HCT116 (cell line): ENCODE data around the gene MT1X. TPM values are rescaled to one million over a fixed set of nuclear protein-coding genes. Genes with fewer than 3 reads are reported as not detected.
"Not testable (repeated sequence)": the region's sequence is repeated elsewhere in the genome, so short reads cannot be mapped to it uniquely, and the experiment has no call there.

ENCODE experiments used
- ATAC-seq: fragments of 200-7000 bp; cut with Tn5 transposase; 2 replicates; pipeline ENCODE4 v1.9.1; 2020; ENCODE audit warnings: mild to moderate bottlenecking, moderate library complexity
- BruUV-seq: library from RNA; stranded (reverse); fragments of 400-500 nt; replicated peaks from 2 replicates; lab custom pipeline; 2021; lab: Mats Ljungman, UMichigan
- CTCF ChIA-PET: fragments of 300-600 bp; sonication (Branson Sonifier 250); formaldehyde crosslinking; loops from one replicate; lab custom pipeline; 2021; ENCODE audit warnings: antibody characterized with exemption; lab: Charles Lee
- POLR2A ChIA-PET: fragments of 300-600, 350-600 bp; sonication (Branson Sonifier 250); formaldehyde crosslinking; loops from one replicate; lab custom pipeline; 2021; ENCODE audit warnings: antibody characterized with exemption; lab: Charles Lee
- RAD21 ChIA-PET, 2 experiments: fragments of 300-600 bp; sonication (Branson Sonifier 250); formaldehyde crosslinking; loops; one replicate each; lab custom pipeline; 2023; ENCODE audit warnings: low total read pairs in 2 of 2; ENCODE audit not compliant: uncharacterized antibody in 2 of 2, unreplicated experiment in 2 of 2, low non-redundant PET in 1 of 2; lab: Charles Lee
- DNase-seq: peaks from one replicate; pipeline ENCODE4 v3.0.0-alpha.2; 2010; ENCODE audit warnings: low read depth, low spot score
- H2AFZ ChIP-seq: fragments of 200-600 bp; shearing (Covaris generic), sonication (generic); 2 replicates; pipeline ENCODE4 v1.6.1; 2017; ENCODE audit warnings: low read depth, mixed run types, mixed read lengths, antibody characterized with exemption, low read length; ENCODE audit not compliant: poor library complexity, severe bottlenecking
- H3K27ac ChIP-seq: 2 replicates; pipeline ENCODE4 v1.5.1; 2012; ENCODE audit warnings: low read depth, low read length
- H3K27me3 ChIP-seq: fragments of 200-600 bp; sonication (generic); 2 replicates; pipeline ENCODE4 v1.6.1; 2016; ENCODE audit warnings: mixed run types, low read length, mixed read lengths; ENCODE audit not compliant: insufficient read depth
- H3K36me3 ChIP-seq, 2 experiments: fragments of 200-500 bp in 1 of 2; fragments of 200-600 bp in 1 of 2; sonication (Bioruptor generic) in 1 of 2; sonication (generic) in 1 of 2; 2 replicates each; pipeline versions ENCODE4 v1.5.1 to v1.6.1; 2014 to 2016; ENCODE audit warnings: low read length in 2 of 2, inconsistent platforms in 1 of 2, mixed read lengths in 1 of 2, mixed run types in 1 of 2; ENCODE audit not compliant: insufficient read depth in 2 of 2, control insufficient read depth in 1 of 2
- H3K4me1 ChIP-seq, 2 experiments: fragments of 200-600 bp in 1 of 2; sonication (generic) in 1 of 2; 2 replicates each; pipeline versions ENCODE4 v1.5.1 to v1.6.1; 2012 to 2017; ENCODE audit warnings: low read length in 2 of 2, inconsistent platforms in 1 of 2, mild to moderate bottlenecking in 1 of 2, mixed read lengths in 1 of 2, mixed run types in 1 of 2, moderate library complexity in 1 of 2; ENCODE audit not compliant: insufficient read depth in 2 of 2, control insufficient read depth in 1 of 2
- H3K4me2 ChIP-seq: fragments of 200-600 bp; sonication (generic); 2 replicates; pipeline ENCODE4 v1.6.1; 2017; ENCODE audit warnings: mixed run types, low read length, mixed read lengths
- H3K4me3 ChIP-seq, 2 experiments: fragments of 200-600 bp in 1 of 2; sonication (generic) in 1 of 2; replicated peaks in 1 of 2; 2 replicates each; pipeline ENCODE4 v1.5.1; 2011 to 2016; ENCODE audit warnings: low read length in 2 of 2, control low read depth in 1 of 2, low read depth in 1 of 2, mild to moderate bottlenecking in 1 of 2, mixed read lengths in 1 of 2, mixed run types in 1 of 2
- H3K79me2 ChIP-seq: fragments of 200-600 bp; sonication (generic); 2 replicates; pipeline ENCODE4 v1.6.1; 2017; ENCODE audit warnings: mild to moderate bottlenecking, mixed run types, low read length, moderate library complexity, mixed read lengths; ENCODE audit not compliant: insufficient read depth
- H3K9ac ChIP-seq: fragments of 200-600 bp; sonication (generic); 2 replicates; pipeline ENCODE4 v1.6.1; 2016; ENCODE audit warnings: low read length, mixed read lengths
- H3K9me2 ChIP-seq: fragments of 200-600 bp; sonication (generic), shearing (Covaris generic); 2 replicates; pipeline ENCODE4 v1.6.1; 2017; ENCODE audit warnings: mixed run types, mild to moderate bottlenecking, moderate library complexity; ENCODE audit not compliant: insufficient read depth
- H3K9me3 ChIP-seq, 2 experiments: fragments of 200-500 bp in 1 of 2; fragments of 200-600 bp in 1 of 2; sonication (Bioruptor generic) in 1 of 2; sonication (generic) in 1 of 2; 2 replicates each; pipeline ENCODE4 v1.6.1; 2014 to 2017; ENCODE audit warnings: low read length in 2 of 2, mixed read lengths in 2 of 2, inconsistent platforms in 1 of 2, low read depth in 1 of 2, mild to moderate bottlenecking in 1 of 2, mixed run types in 1 of 2, moderate library complexity in 1 of 2; ENCODE audit not compliant: control insufficient read depth in 1 of 2, insufficient read depth in 1 of 2
- H4K20me1 ChIP-seq: fragments of 200-600 bp; sonication (generic), shearing (Covaris generic); 2 replicates; pipeline ENCODE4 v1.6.1; 2017; ENCODE audit warnings: mixed run types, mild to moderate bottlenecking, moderate library complexity; ENCODE audit not compliant: insufficient read depth
- CBX3 ChIP-seq: IDR thresholded peaks from 2 replicates; pipeline ENCODE4 v1.6.1; 2012; ENCODE audit warnings: low read depth
- FOSL1 ChIP-seq: IDR thresholded peaks from 2 replicates; pipeline ENCODE4 v1.6.1; 2012; ENCODE audit warnings: low read depth
- JUND ChIP-seq: IDR thresholded peaks from 2 replicates; pipeline ENCODE4 v1.6.1; 2012
- POLR2A ChIP-seq: IDR thresholded peaks from 2 replicates; pipeline ENCODE4 v1.7.0; 2011; ENCODE audit warnings: borderline replicate concordance; ENCODE audit not compliant: insufficient read depth, insufficient read length; ENCODE audit errors: extremely low read depth
- SIN3A ChIP-seq: IDR thresholded peaks from 2 replicates; pipeline ENCODE4 v1.6.1; 2012; ENCODE audit warnings: low read depth
- SRF ChIP-seq: IDR thresholded peaks from 2 replicates; pipeline ENCODE4 v1.6.1; 2012; ENCODE audit warnings: low read depth
- TCF7L2 ChIP-seq: IDR thresholded peaks from 2 replicates; pipeline ENCODE4 v1.7.0; 2011; ENCODE audit warnings: borderline replicate concordance, inconsistent platforms; ENCODE audit not compliant: insufficient read depth, insufficient read length; ENCODE audit errors: extremely low read depth
- ZFX ChIP-seq: fragments of 450-650 bp; IDR thresholded peaks from 2 replicates; pipeline ENCODE4 v1.6.1; 2017
- intact Hi-C: fragments of 100-400 bp; cut with micrococcal nuclease; formaldehyde crosslinking; loops from 2 replicates; pipeline ENCODE4 v1.10.0; 2022
- total RNA-seq: library from RNA; stranded (reverse); gene quantifications from one replicate; pipeline ENCODE4 v1.2.1, GENCODE V29; 2021; ENCODE audit not compliant: unreplicated experiment
- TF ChIP-seq, protein P1 (sequence below): IDR thresholded peaks from 2 replicates; pipeline ENCODE4 v1.6.1; 2011; ENCODE audit warnings: mild to moderate bottlenecking, low read length, moderate library complexity; ENCODE audit not compliant: insufficient replicate concordance; ENCODE audit errors: extremely low read depth
- TF ChIP-seq, protein P2 (sequence below): IDR thresholded peaks from 2 replicates; pipeline ENCODE4 v1.6.1; 2012

MT1X gene
- total RNA-seq, 1 experiment from 2014 or later = 50.2 TPM

DNA sequence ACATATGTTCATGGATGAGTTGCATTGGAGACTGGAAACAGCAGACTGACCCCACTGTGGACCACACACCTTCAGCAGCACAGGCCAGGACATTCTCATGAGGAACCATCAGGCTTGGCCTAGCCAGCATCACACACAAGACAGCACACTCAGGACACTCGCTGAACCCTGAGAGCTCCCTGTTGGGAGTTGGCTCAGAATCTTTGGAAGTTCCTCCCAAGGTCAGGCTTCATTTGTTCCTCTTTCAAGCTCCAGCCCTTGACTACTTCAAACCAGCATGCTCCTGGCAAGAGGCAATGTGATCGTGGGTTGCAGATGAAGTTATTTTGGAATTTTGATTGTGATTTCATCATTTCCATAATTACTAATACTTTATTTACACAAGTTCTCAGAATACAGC is 10.6 kb upstream of the MT1X start:
- H3K4me3 ChIP-seq, DNase-seq, H3K27ac ChIP-seq, CTCF ChIA-PET, H3K9ac ChIP-seq, H2AFZ ChIP-seq, H3K79me2 ChIP-seq, H3K36me3 ChIP-seq, H3K4me2 ChIP-seq, RAD21 ChIA-PET, H4K20me1 ChIP-seq, BruUV-seq, intact Hi-C loops, ATAC-seq, H3K9me2 ChIP-seq, POLR2A ChIA-PET, H3K4me1 ChIP-seq, H3K9me3 ChIP-seq, H3K27me3 ChIP-seq: not testable (repeated sequence)

DNA sequence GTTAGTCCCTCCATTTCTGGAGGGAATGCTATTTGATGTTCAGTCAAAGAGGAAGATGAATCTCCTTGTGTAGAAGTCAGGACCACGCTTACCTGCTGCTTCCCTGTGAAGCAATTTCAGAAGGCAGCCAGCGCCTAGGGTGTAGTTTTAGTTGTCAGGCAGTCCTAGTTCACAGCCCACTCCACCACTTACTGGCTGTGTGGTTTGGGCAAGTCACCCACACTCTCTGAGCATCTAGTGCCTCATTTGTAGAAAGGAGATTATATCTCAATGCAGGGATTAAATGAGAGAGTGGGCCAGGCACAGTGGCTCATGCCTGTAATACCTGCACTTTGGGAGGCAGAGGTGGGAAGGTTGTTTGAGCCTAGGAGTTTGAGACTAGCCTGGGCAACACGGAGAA is 10.1 kb upstream of the MT1X start:
- CTCF ChIA-PET, H3K4me3 ChIP-seq, H3K4me2 ChIP-seq, RAD21 ChIA-PET, BruUV-seq, H3K9ac ChIP-seq, H3K4me1 ChIP-seq, H3K27ac ChIP-seq, DNase-seq, intact Hi-C loops, H3K27me3 ChIP-seq, H4K20me1 ChIP-seq, ATAC-seq, H2AFZ ChIP-seq, H3K36me3 ChIP-seq, H3K79me2 ChIP-seq, POLR2A ChIA-PET, H3K9me3 ChIP-seq, H3K9me2 ChIP-seq: not testable (repeated sequence)

DNA sequence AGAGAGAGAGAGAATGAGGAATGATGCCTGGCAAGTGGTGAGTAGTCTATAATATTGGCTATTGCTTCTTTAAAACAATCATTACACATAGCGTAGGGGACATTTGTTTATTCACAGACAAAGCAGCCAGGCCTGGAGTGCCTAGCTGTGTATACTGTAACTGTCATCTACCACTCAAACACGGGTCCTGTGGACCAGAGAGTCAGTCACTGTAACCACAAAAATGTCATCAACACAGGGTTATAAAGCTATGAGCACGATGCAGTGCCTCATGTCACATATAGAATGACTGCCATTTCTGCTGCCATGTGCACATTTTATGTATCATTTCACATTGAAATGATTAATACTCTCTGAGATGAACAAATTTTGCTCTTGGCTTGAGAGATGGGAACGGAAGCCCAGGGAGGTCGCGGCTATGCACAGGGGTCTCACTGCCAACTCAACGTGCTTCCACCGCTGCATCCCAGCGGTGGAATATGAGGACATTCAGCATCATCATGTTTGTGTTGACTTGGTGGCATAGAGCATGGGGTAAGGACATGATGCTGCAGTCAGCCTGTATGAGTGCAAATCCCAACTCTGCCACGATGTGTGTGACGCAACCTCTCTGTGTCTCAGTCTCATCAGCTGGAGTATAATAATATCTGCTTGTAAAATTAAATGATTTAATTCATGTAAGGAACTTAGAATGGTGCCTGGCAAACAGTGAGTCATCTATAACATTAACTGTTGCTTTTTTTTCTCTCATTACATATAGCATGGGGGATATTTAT is 9.3 kb upstream of the MT1X start:
- no peak for ATAC-seq
- Histone ChIP-seq H3K27me3 (no peaks in the 10 kb centered on the region), H2AFZ (no peak overlapping the region), H3K27ac (no peak overlapping the region), H3K4me2 (no peak overlapping the region), H3K9ac (no peak overlapping the region), H3K79me2 (no peaks in the 10 kb centered on the region), H3K4me1 (no peaks in the 10 kb centered on the region), H3K36me3 (no peaks in the 10 kb centered on the region), H3K9me3 (no peaks in the 10 kb centered on the region), H3K9me2 (no peaks in the 10 kb centered on the region), H3K4me3 (no peak overlapping the region), H4K20me1 (no peaks in the 10 kb centered on the region)
- ChIA-PET RAD21 (no interaction called here), CTCF (no interaction called here), POLR2A (interaction anchor here (1.6 kb wide), 1 partner anchor 10 kb away, joined by 5 read pairs; no protein-coding TSS in a partner anchor)
- BruUV-seq = no TSS peak
- DNase-seq = no peak
- intact Hi-C loops = no loop called here
- TF ChIP-seq, protein P1, sequence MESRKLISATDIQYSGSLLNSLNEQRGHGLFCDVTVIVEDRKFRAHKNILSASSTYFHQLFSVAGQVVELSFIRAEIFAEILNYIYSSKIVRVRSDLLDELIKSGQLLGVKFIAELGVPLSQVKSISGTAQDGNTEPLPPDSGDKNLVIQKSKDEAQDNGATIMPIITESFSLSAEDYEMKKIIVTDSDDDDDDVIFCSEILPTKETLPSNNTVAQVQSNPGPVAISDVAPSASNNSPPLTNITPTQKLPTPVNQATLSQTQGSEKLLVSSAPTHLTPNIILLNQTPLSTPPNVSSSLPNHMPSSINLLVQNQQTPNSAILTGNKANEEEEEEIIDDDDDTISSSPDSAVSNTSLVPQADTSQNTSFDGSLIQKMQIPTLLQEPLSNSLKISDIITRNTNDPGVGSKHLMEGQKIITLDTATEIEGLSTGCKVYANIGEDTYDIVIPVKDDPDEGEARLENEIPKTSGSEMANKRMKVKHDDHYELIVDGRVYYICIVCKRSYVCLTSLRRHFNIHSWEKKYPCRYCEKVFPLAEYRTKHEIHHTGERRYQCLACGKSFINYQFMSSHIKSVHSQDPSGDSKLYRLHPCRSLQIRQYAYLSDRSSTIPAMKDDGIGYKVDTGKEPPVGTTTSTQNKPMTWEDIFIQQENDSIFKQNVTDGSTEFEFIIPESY = no peak
- no peak for TF ChIP-seq JUND
- no peak for TF ChIP-seq FOSL1
- TF ChIP-seq, protein P2, sequence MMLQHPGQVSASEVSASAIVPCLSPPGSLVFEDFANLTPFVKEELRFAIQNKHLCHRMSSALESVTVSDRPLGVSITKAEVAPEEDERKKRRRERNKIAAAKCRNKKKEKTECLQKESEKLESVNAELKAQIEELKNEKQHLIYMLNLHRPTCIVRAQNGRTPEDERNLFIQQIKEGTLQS = no peak
- TF ChIP-seq TCF7L2 = no peak
- TF ChIP-seq POLR2A = no peak
- no peak for TF ChIP-seq SRF
- TF ChIP-seq SIN3A = no peak
- TF ChIP-seq CBX3 = no peak
- TF ChIP-seq ZFX = no peak
